CMK (cell line): ENCODE results near the gene ERGIC3.

Source experiments
- DNase-seq: peaks from one replicate; pipeline ENCODE4 v3.0.0-alpha.2; 2010; ENCODE audit warnings: low read depth

ERGIC3 gene

DNA sequence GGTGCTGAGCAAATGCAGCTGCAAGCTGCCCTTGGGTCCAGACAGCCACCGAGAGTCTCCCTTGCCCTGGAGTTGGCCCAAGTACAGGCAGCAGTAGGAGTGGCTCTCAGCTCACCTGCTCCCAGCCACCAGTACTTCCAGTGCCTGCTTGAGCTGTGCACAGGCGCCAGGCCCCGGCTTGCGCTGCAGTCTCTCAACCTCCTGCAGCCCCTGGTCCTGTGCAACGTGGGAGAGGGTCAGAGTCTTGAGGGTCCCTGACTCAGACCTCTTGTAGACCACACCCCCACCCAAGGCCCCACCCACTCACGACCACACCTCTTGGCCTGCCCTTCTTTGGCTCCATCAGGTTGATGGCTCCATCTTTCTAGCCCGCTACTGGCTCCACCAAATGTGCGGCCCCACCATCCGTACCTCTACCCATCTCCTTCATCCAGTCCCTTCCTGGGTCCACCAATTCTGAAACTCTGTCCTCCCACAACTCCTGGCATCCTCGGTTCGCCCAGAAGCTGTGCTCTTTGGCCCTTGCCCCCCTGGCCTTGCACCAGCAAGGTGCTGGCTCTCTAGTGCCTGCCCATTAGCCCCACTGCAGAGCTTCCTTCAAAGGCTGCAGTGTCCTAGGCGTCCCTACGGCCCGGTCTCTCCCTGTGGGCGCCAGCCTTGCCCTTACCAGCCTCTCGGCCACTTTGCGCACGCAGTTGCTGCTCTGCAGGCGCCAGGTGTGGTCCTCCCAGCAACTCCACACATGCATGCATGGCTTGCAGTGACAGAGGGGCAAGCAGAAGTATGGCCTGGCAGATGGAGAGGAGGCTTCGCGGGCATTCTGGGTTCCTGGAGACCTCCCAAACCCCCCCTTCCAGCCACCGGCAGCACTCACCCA lies 57.3 kb downstream of the ERGIC3 start:
- no peak for DNase-seq

DNA sequence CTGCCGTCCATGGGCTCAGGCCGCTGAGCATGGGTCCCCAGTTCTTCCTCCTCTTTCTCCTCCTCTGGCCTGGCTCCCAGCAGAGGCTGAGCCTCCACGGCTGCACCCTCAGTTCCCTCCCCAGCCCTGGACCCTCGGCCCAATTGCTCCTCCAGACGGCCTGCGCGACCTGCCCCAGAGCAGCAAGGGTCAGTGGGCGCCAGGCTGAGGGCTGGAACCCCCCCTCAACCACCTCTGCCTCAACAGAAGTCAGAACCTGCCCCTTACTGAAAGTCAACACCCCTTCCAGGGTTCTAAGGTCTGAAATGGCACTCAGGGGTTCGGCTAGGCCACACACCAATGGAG lies 57.9 kb downstream of the ERGIC3 start:
- no peak for DNase-seq

GRCh38 chr20:35600176-35600992 lies 58.5 kb downstream of the ERGIC3 start:
- no peak for DNase-seq

GRCh38 chr20:35600993-35601973 lies 59.4 kb downstream of the ERGIC3 start:
- DNase-seq = no peak

GRCh38 chr20:35601990-35602389 lies 60.1 kb downstream of the ERGIC3 start:
- DNase-seq = no peak

DNA sequence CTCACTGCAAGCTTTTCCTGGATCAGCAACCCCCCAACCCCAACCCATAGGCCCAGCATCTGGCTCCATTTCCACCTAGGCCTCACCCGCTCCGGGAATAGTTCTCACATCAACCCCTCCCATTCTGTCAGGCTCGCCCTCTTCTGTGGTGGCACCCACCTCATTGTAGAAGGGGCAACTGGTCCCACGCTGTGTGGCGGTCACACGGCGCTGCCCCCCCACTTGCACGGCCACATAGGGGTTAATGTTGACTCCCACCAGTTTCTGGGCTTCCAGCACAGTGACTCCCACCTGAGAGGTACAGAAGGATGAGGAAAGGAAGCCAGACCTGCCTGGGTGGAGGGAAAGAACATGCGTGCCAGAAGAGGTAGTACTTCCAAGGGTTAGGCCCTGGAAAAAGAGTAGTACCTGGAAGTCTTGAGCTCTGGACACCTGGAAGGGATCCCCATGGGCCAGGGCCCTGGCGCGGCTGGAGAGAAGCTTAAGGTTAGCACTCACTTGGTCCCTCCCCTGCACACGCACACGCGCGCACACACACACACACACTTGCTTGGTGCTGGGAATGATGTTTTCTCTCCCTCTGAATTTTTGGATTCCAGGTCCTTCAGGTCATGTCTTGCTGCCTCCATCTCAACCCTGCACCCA lies 61.1 kb downstream of the ERGIC3 start:
- DNase-seq = no peak

DNA sequence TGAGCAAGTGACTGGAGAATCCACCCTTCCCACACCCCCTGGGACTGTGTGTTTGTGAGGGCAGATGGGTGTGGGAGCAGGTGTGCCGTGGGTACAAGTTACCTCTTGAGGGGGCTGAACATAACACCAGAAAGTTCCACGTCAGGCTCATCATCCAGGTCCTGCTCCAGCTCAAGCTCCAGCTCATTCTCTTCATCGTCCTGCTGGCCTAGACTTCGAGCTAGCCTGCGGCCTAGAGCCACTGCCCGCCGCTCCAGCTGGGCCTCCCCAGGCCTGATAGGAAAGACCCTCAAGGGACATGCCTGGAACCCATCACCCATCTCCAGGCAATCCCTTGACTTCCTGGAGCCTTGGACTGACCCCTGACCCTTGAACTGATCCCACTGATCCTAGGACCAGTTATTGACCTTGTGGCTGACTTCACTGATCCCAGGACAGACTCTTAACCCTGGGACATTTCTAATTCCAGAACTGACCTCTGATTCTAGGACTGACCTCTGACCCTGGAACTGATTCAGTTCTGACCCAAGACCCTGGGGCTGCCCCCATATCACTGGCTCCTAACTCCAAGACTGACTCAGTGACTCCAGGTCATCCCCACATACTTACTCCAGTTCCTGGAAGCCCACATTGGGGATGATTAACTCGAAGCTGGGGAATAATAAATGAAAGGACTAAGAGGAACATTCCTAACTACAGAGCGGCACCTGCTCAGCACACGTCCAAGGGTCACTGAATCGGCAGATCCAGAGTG lies 62.0 kb downstream of the ERGIC3 start:
- no peak for DNase-seq

- no peak for DNase-seq
Observed at GRCh38 chr20:35604449-35604747, 62.5 kb downstream of the ERGIC3 start.

- DNase-seq = no peak
Observed at GRCh38 chr20:35606127-35606526, 64.2 kb downstream of the ERGIC3 start.
